NCI-H460 (cell line): ENCODE measurements around the gene SPOPL. TPM values are rescaled to one million over a fixed set of nuclear protein-coding genes. Genes with fewer than 3 reads are reported as not detected.
"Not testable (repeated sequence)": the region's sequence is repeated elsewhere in the genome, so short reads cannot be mapped to it uniquely, and the experiment has no call there.

ENCODE experiments used
- DNase-seq: peaks from one replicate; pipeline ENCODE4 v3.0.0-alpha.2; 2016; ENCODE audit warnings: low read depth; ENCODE audit errors: extremely low read depth
- total RNA-seq: library from RNA; depleted of rRNA; stranded (reverse); fragments of >200 nt; shearing (Covaris generic); gene quantifications from 2 replicates; pipeline ENCODE4 v1.2.3, GENCODE V29; 2014

SPOPL gene
- total RNA-seq, 1 experiment from 2014 or later, result 16.8 TPM

DNA sequence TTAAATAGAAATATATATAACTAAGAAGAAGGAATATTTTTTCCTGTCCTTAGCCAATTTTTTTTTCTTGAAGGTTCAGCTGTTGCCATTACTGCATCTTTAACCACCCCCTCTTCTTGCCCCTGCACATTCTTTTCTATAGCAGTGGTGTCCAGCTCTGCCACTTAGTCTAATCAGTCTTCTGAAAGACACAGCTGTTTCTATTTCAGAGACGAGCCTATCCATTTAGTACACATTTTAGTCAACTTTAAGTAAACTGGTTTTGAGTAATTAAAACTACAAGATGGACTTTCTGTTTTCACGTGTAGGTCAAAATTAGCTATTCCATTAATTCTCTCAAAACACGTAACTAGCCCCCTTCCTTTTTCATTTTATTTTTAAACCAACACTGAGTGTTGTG is 21.0 kb downstream of the SPOPL start:
- no peak for DNase-seq

GRCh38 chr2:138523018-138523672 is 21.6 kb downstream of the SPOPL start:
- DNase-seq, result not testable (repeated sequence)

GRCh38 chr2:138523673-138524042 is 22.1 kb downstream of the SPOPL start:
- DNase-seq, result not testable (repeated sequence)

DNA sequence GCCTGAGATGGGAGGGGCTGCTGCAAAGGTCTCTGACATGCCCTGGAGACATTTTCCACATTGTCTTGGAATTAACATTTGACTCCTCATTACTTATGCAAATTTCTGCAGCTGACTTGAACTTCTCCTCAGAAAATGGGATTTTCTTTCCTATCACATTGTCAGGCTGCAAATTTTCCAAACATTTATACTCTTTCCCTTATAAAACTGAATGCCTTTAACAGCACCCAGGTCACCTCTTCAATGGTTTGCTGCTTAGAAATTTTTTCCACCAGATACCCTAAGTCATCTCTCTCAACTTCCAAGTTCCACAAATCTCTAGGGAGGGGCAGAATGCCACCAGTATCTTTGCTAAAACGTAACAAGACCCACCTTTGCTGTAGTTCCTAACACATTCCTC is 22.8 kb downstream of the SPOPL start:
- not testable (repeated sequence) for DNase-seq

DNA sequence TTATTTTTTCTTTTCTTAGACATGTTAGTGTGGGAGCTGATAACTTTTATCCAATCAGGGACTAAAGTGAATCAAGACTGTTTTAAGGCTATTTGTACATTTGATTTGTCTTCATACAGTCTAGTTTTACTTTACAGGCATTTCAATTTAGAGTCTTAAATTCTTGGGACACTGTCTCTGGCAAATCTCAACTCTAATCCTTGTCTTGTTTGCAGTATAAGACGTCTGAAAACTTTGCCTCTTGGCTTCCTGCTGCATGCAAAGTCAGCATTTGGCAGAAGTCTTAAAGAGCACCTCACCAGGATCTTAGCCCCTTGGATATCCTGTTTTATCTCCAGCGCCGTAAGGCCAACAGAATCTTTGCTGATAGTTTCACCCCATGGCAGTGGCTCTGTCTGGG is 30.3 kb downstream of the SPOPL start:
- DNase-seq, result no peak

- no peak for DNase-seq
Measured at GRCh38 chr2:138534791-138535190, 33.2 kb downstream of the SPOPL start.

GRCh38 chr2:138536302-138536701 is 34.7 kb downstream of the SPOPL start:
- DNase-seq, result no peak

- DNase-seq, result no peak
Measured at GRCh38 chr2:138536740-138537139, 35.2 kb downstream of the SPOPL start.

GRCh38 chr2:138537170-138537915 is 35.8 kb downstream of the SPOPL start:
- no peak for DNase-seq

GRCh38 chr2:138544206-138544605 is 42.6 kb downstream of the SPOPL start:
- not testable (repeated sequence) for DNase-seq

- DNase-seq, result no peak
Measured at GRCh38 chr2:138548796-138549195, 47.2 kb downstream of the SPOPL start.

GRCh38 chr2:138550172-138550571 is 48.6 kb downstream of the SPOPL start:
- no peak for DNase-seq

GRCh38 chr2:138550670-138551287 is 49.2 kb downstream of the SPOPL start:
- no peak for DNase-seq

- no peak for DNase-seq
Measured at GRCh38 chr2:138554123-138554522, 52.6 kb downstream of the SPOPL start.

DNA sequence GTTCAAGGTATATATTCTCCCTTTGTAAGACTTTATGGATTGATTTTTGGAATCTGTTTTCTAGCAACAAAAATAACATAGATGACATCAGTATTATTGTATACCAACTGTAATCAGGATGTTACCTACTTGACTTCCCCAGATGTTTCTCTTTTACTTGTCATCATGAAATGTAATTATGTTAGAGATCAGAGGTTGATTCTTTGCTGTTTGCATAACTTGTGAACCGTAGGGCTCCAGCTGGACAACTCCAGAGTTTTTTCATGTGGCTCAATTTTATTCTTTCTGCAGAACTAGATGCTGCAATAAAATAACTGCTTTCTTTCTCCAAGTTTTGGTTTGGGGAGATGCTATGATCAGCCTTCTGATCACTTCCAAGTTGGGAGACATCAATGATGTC is 58.1 kb downstream of the SPOPL start:
- no peak for DNase-seq

- DNase-seq, result no peak
Measured at GRCh38 chr2:138564586-138565229, 63.1 kb downstream of the SPOPL start.

DNA sequence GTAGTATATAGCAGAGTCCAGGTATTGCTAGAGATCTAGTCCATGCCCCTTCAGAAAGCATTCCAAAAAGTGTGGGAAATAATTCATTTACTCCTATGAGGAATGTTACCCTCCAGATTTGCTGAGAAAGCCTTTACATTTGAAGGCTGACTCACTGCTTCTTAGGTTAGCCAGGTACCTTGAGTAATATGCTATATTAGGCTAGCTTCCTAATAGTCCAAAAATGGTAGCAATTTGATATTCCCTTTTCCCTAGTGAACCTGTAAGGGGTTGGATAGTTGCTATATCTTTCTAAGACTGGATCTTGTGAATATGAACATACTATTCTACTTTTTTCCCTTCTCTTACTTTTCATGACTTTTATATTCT is 63.6 kb downstream of the SPOPL start:
- no peak for DNase-seq

GRCh38 chr2:138572318-138572717 is 70.7 kb downstream of the SPOPL start:
- no peak for DNase-seq

DNA sequence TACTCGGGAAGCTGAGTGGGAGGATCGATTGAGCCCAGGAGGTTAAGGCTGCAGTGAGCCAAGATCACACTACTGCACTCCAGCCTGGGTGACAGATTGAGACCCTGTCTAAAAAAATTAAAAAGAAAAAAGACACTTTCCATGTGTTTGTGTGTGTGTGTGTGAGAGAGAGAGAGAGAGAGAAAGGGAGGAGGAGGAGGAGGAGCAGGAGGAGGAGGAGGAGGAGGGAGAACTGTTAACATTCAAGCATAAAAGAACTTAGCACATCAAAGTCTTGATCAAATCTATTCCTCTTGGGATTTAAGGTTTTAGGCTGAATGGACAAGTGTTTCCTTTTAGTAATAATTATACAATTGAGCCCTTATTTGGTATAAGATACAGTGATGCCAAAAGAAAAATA is 75.5 kb downstream of the SPOPL start:
- no peak for DNase-seq

DNA sequence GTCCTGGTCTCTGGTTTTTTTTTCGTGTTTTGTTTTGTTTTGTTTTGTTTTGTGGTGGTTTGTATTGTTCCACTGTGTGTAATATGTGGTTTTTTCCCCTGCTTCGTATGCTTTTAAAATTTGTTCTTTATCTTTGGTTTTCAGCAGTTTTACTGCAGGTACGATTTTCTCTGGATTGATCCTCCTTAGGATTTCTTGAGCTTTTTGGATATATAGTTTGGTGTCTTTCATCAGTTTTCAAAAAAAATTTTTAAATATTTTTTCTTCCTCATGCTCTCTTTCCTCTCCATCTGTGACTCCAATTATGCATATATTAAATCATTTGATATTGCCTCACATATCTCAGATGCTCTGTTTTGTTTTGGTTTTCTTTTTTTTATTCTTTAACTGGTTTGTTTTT is 78.0 kb downstream of the SPOPL start:
- DNase-seq, result no peak

- DNase-seq, result no peak
Measured at GRCh38 chr2:138581909-138582308, 80.3 kb downstream of the SPOPL start.

- DNase-seq, result no peak
Measured at GRCh38 chr2:138589663-138590062, 88.1 kb downstream of the SPOPL start.
